Tibial nerve (tissue), 4 donors: ENCODE measurements around the gene RNF111. TPM values are rescaled to one million over a fixed set of nuclear protein-coding genes. Genes with fewer than 3 reads are reported as not detected.

ENCODE experiments used
- DNase-seq, 2 donors: peaks; one replicate each; pipeline ENCODE4 v3.0.0-alpha.2; 2019; ENCODE audit warnings: low spot score in 2 of 2
- H3K27ac ChIP-seq, 4 donors: fragments of 200-600 bp; sonication (generic) in 3 of 4; one replicate each; pipeline ENCODE4 v1.5.1; 2017 to 2019; ENCODE audit warnings: mild to moderate bottlenecking in 1 of 4
- H3K27me3 ChIP-seq, 2 donors: fragments of 200-600 bp; sonication (generic) in 1 of 2; one replicate each; pipeline versions ENCODE4 v1.5.1 to v1.6.0; 2017 to 2019
- H3K36me3 ChIP-seq, 3 donors: fragments of 200-600 bp; sonication (generic); one replicate each; pipeline ENCODE4 v1.5.1; 2018 to 2019
- H3K4me1 ChIP-seq, 4 donors: fragments of 200-600 bp; sonication (generic) in 3 of 4; one replicate each; pipeline ENCODE4 v1.5.1; 2017 to 2019
- H3K4me3 ChIP-seq, 4 donors: fragments of 200-600 bp; sonication (generic) in 3 of 4; one replicate each; pipeline ENCODE4 v1.5.1; 2017 to 2019; ENCODE audit warnings: mild to moderate bottlenecking in 1 of 4, moderate library complexity in 1 of 4
- H3K9me3 ChIP-seq, 4 donors: fragments of 200-600 bp; sonication (generic) in 3 of 4; one replicate each; pipeline ENCODE4 v1.5.1; 2017 to 2019
- CTCF ChIP-seq, 5 experiments: fragments of 200-600 bp in 3 of 5; fragments of 450-650 bp in 2 of 5; sonication (generic) in 3 of 5; IDR thresholded peaks; one replicate each; pipeline ENCODE4 v1.5.1; 2016 to 2019; ENCODE audit warnings: antibody characterized with exemption in 5 of 5, mild to moderate bottlenecking in 3 of 5, moderate library complexity in 2 of 5
- EP300 ChIP-seq, 2 donors: sonication (generic); formaldehyde crosslinking; IDR thresholded peaks; one replicate each; pipeline ENCODE4 v1.6.1; 2017; ENCODE audit warnings: antibody characterized with exemption in 2 of 2, mild to moderate bottlenecking in 1 of 2
- POLR2A ChIP-seq, 2 donors: fragments of 450-650 bp; IDR thresholded peaks; one replicate each; pipeline ENCODE4 v1.6.1; 2017; ENCODE audit warnings: antibody characterized with exemption in 2 of 2, mild to moderate bottlenecking in 2 of 2, moderate library complexity in 2 of 2
- WGBS, 2 donors: methylation state at CpG; one replicate each; pipeline ENCODE4 v1.1.5; 2018; 5-methylcytosine and 5-hydroxymethylcytosine counted together
- total RNA-seq, 4 donors: library from RNA; depleted of rRNA; stranded (reverse); fragments of >200 nt; gene quantifications; one replicate each; pipeline ENCODE4 v1.1.0, GENCODE V29; 2016

Gene RNF111
- total RNA-seq, 4 donors from 2014 or later, result 18.8 to 30.3 (median 20.6) TPM

GRCh38 chr15:59131969-59132562 lies 144.6 kb downstream of the RNF111 start:
- no peaks in the 10 kb centered on the region for H3K4me1 ChIP-seq
- peaks cover 0 to 19% (median 5%) of the 10 kb centered on the region in 4 donors for H3K9me3 ChIP-seq
- TF ChIP-seq EP300 (IDR thresholded peaks at IDR 0.05) (no peak), POLR2A (IDR thresholded peaks at IDR 0.05) (no peak), CTCF (IDR thresholded peaks at IDR 0.05) (no peak)
- no peak for DNase-seq
- H3K27ac ChIP-seq, result no peak overlapping the region
- H3K4me3 ChIP-seq, result no peak overlapping the region
- 79 to 90% methylated on average over 3 of the region's 3 CpGs for WGBS, 2 donors
- peaks cover 0 to 56% (median 0%) of the 10 kb centered on the region in 3 donors for H3K36me3 ChIP-seq
- no peaks in the 10 kb centered on the region for H3K27me3 ChIP-seq

- Histone ChIP-seq H3K4me3 (no peak overlapping the region), H3K36me3 (peaks cover 0 to 73% (median 0%) of the 10 kb centered on the region in 3 donors), H3K27ac (no peak overlapping the region), H3K9me3 (peaks cover 0 to 6% (median 0%) of the 10 kb centered on the region in 4 donors), H3K4me1 (no peaks in the 10 kb centered on the region), H3K27me3 (no peaks in the 10 kb centered on the region)
- TF ChIP-seq CTCF (IDR thresholded peaks at IDR 0.05) (no peak), POLR2A (IDR thresholded peaks at IDR 0.05) (no peak), EP300 (IDR thresholded peaks at IDR 0.05) (no peak)
- 96% methylated on average over 6 of the region's 6 CpGs for WGBS, 2 donors
- no peak for DNase-seq
These were observed 146.5 kb downstream of the RNF111 start for GRCh38 chr15:59133929-59134427.

GRCh38 chr15:59137566-59137965 lies 150.1 kb downstream of the RNF111 start:
- 49 to 61% methylated on average over 2 of the region's 2 CpGs for WGBS, 2 donors
- no peaks in the 10 kb centered on the region for H3K27me3 ChIP-seq

GRCh38 chr15:59138243-59138642 lies 150.8 kb downstream of the RNF111 start:
- 69 to 75% methylated on average over 6 to 7 of the region's 7 CpGs for WGBS, 2 donors
- peaks cover 0 to 70% (median 0%) of the 10 kb centered on the region in 3 donors for H3K36me3 ChIP-seq
- TF ChIP-seq CTCF (IDR thresholded peaks at IDR 0.05) (peak in 3 of 5 experiments; percentile 22 to 35 (median 33)), POLR2A (IDR thresholded peaks at IDR 0.05) (no peak)

More at GRCh38 chr15:59137566-59137965, 150.1 kb downstream of the RNF111 start:
- Histone ChIP-seq H3K4me1 (no peaks in the 10 kb centered on the region), H3K4me3 (no peak overlapping the region), H3K27ac (no peak overlapping the region), H3K9me3 (no peaks in the 10 kb centered on the region), H3K36me3 (peaks cover 0 to 73% (median 0%) of the 10 kb centered on the region in 3 donors)
- no peak for DNase-seq
- TF ChIP-seq POLR2A (IDR thresholded peaks at IDR 0.05) (no peak), EP300 (IDR thresholded peaks at IDR 0.05) (no peak), CTCF (IDR thresholded peaks at IDR 0.05) (no peak)

GRCh38 chr15:59140422-59141226 lies 153.2 kb downstream of the RNF111 start:
- DNase-seq, result no peak
- H3K4me3 ChIP-seq, result no peak overlapping the region
- TF ChIP-seq CTCF (IDR thresholded peaks at IDR 0.05) (no peak), POLR2A (IDR thresholded peaks at IDR 0.05) (no peak)
- 81 to 86% methylated on average over 8 to 9 of the region's 9 CpGs for WGBS, 2 donors
- peaks cover 0 to 66% (median 2%) of the 10 kb centered on the region in 3 donors for H3K36me3 ChIP-seq
- H3K27ac ChIP-seq, result no peak overlapping the region
- no peaks in the 10 kb centered on the region for H3K4me1 ChIP-seq
- no peaks in the 10 kb centered on the region for H3K27me3 ChIP-seq
- no peaks in the 10 kb centered on the region for H3K9me3 ChIP-seq

More at GRCh38 chr15:59138243-59138642, 150.8 kb downstream of the RNF111 start:
- Histone ChIP-seq H3K4me3 (no peak overlapping the region), H3K9me3 (no peaks in the 10 kb centered on the region), H3K4me1 (no peaks in the 10 kb centered on the region), H3K27ac (no peak overlapping the region), H3K27me3 (no peaks in the 10 kb centered on the region)
- no peak for DNase-seq
